Measurements from ENCODE around the gene PHPT1. TPM values are rescaled to one million over a fixed set of nuclear protein-coding genes. Genes with fewer than 3 reads are reported as not detected.

Gene PHPT1
- total and polyA plus RNA-seq, 2 of the 8 experiments (the other 6 are each of a cell fraction or from before 2014, with no cell fraction given) = 109 to 226 TPM

- Histone ChIP-seq H4K8ac (ENCODE audit: extremely low read depth, insufficient read depth, low read length) (no peak overlapping the region), H3K4me3 (ENCODE audit: extremely low read depth in 1 of 4, insufficient read depth in 2 of 4, low read depth in 3 of 4, low read length in 4 of 4) (no peak overlapping the region), H2BK12ac (ENCODE audit: low read depth, low read length) (no peak overlapping the region), H3K4me2 (ENCODE audit: insufficient read depth in 1 of 2, low read depth in 2 of 2, low read length in 2 of 2) (no peak overlapping the region), H4K20me1 (replicated peaks in 1 of 2; ENCODE audit: control insufficient read depth in 1 of 2, insufficient read depth in 2 of 2, low read length in 2 of 2) (peaks cover 5 to 25% of the 10 kb centered on the region in 2 experiments), H3K56ac (replicated peaks; ENCODE audit: insufficient read length, low read depth, low read length) (no peak overlapping the region), H4K5ac (ENCODE audit: insufficient read length, low read depth, low read length) (no peak overlapping the region), H3K18ac (ENCODE audit: extremely low read depth, low read length) (no peak overlapping the region), H3K79me2 (ENCODE audit: control insufficient read depth in 1 of 2, insufficient read depth in 2 of 2, low read length in 2 of 2) (no peaks in the 10 kb centered on the region), H2BK5ac (ENCODE audit: low read depth, low read length) (no peak overlapping the region), H3K27me3 (replicated peaks in 1 of 4; ENCODE audit: control insufficient read depth in 3 of 4, extremely low read depth in 1 of 4, insufficient read depth in 3 of 4, low read length in 3 of 4) (no peaks in the 10 kb centered on the region), H3K27ac (ENCODE audit: low read depth, low read length) (no peak overlapping the region), H3K79me1 (ENCODE audit: low read depth, low read length) (0 out of 2 replicates have a peak, but pooled peaks cover 4% of the 10 kb centered on the region), H3K14ac (ENCODE audit: insufficient read length) (no peak overlapping the region), H3K9ac (replicated peaks in 1 of 4; ENCODE audit: extremely low read depth in 1 of 4, low read depth in 3 of 4, low read length in 3 of 4) (no peak overlapping the region), H3K4ac (replicated peaks; ENCODE audit: insufficient read length, low read depth, low read length) (no peak overlapping the region), H3K36me3 (ENCODE audit: control insufficient read depth in 2 of 4, insufficient read depth in 4 of 4, low read length in 3 of 4) (peaks cover 17 to 59% (median 44%) of the 10 kb centered on the region in 4 experiments), H3K23ac (ENCODE audit: insufficient read length) (no peak overlapping the region), H2BK15ac (ENCODE audit: low read length) (no peak overlapping the region), H4K91ac (replicated peaks; ENCODE audit: insufficient read length, low read length) (no peak overlapping the region), H2AFZ (ENCODE audit: low read length) (no peak overlapping the region), H3K4me1 (replicated peaks in 1 of 4; ENCODE audit: control insufficient read depth in 3 of 4, insufficient read depth in 4 of 4, low read length in 3 of 4) (no peaks in the 10 kb centered on the region), H3K9me3 (ENCODE audit: insufficient read depth in 2 of 2, low read depth in 1 of 2, low read length in 1 of 2) (no peaks in the 10 kb centered on the region), H2AK5ac (ENCODE audit: low read depth, low read length) (no peak overlapping the region), H3K23me2 (ENCODE audit: low read depth, low read length) (no peaks in the 10 kb centered on the region), H2BK120ac (replicated peaks; ENCODE audit: low read depth, low read length) (no peak overlapping the region), H2BK20ac (ENCODE audit: low read length) (no peak overlapping the region)
- DNase-seq (ENCODE audit: low read depth in 1 of 2, low spot score in 2 of 2) (no peak), FAIRE-seq (no peak)
- ChIA-PET POLR2A (ENCODE audit: partially characterized antibody) (interaction anchor here (0.7 to 20.5 kb wide), 3 partner anchors 20 to 28 kb away, joined by 3 to 248 read pairs (median 3); partner anchors contain the start of genes MAMDC4 and RABL6), CTCF (ENCODE audit: partially characterized antibody) (interaction anchor here (0.8 to 9.0 kb wide), 6 partner anchors 9 to 58 kb away, joined by 3 to 55 read pairs (median 3); partner anchors contain the start of gene AJM1)
- WGBS, 2 experiments (ENCODE audit: extremely low coverage in 1 of 2, insufficient coverage in 1 of 2, insufficient read length in 1 of 2, insufficient replicate concordance in 2 of 2, low coverage in 1 of 2, low lambda C conversion rate in 2 of 2, missing lambda C conversion rate in 1 of 2) = 93% methylated on average over 14 of the region's 14 CpGs; no CpG with 5 or more reads in 1 of the 2 experiments
- TF ChIP-seq CTCF (IDR thresholded peaks at IDR 0.05; ENCODE audit: control extremely low read depth in 1 of 3, insufficient read depth in 1 of 3, low read depth in 1 of 3, low read length in 3 of 3) (peak in 1 of 3 experiments; percentile 10; a peak in 1 of 4 replicates), TEAD4 (IDR thresholded peaks at IDR 0.05; ENCODE audit: low read depth, low read length) (no peak)
These were observed 19.8 kb upstream of the PHPT1 start for GRCh38 chr9:136829412-136829811.
